Lower leg skin (tissue), 3 donors: ENCODE results near the gene RIGI.

Experiments used
- CTCF ChIP-seq, 3 donors: fragments of 450-650 bp; IDR thresholded peaks; one replicate each; pipeline ENCODE4 v1.5.1; 2016; ENCODE audit warnings: antibody characterized with exemption in 3 of 3, mild to moderate bottlenecking in 3 of 3, moderate library complexity in 2 of 3
- POLR2A ChIP-seq, 2 donors: fragments of 450-650 bp; IDR thresholded peaks; one replicate each; pipeline ENCODE4 v1.6.1; 2016 to 2017; ENCODE audit warnings: antibody characterized with exemption in 2 of 2, mild to moderate bottlenecking in 1 of 2, moderate library complexity in 1 of 2

DNA sequence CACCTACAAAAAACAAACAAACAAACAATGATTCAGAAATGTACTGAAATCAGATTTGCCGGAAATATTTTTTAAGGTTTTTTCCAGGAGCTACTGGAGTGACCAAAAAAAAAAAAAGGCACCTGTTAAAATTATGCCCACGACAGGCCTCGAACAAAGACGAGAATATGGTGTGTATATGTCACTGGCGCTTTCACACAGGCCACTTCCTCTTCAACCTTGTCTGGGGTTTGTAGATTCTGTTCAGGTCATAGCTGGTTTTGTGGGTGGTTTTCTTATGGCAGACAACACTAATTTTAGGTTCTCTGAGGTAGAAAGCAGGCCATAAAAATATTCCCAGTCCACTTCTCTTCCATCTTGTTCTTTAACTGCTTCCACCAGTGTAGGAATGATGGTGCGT, 40.0 kb upstream of the RIGI start:
- TF ChIP-seq POLR2A (IDR thresholded peaks at IDR 0.05) (no peak), CTCF (IDR thresholded peaks at IDR 0.05) (no peak)
